CD14-positive monocyte (primary cell): ENCODE measurements around the gene STIM1. TPM values are rescaled to one million over a fixed set of nuclear protein-coding genes. Genes with fewer than 3 reads are reported as not detected.

Source experiments
- DNase-seq, 3 donors: peaks; one replicate each; pipeline ENCODE4 v3.0.0-alpha.2; 2011 to 2022
- H2AFZ ChIP-seq: 2 replicates; pipeline ENCODE4 v1.6.0; 2012; ENCODE audit warnings: mild to moderate bottlenecking, low read depth, low read length, inconsistent platforms; ENCODE audit not compliant: insufficient read depth, poor library complexity, severe bottlenecking
- H3K27ac ChIP-seq, 2 donors: 1 replicate in 1 of 2; 2 replicates in 1 of 2; pipeline ENCODE4 v1.5.1; 2012 to 2013; ENCODE audit warnings: low read length in 2 of 2, control low read depth in 1 of 2, inconsistent platforms in 1 of 2, low read depth in 1 of 2, mild to moderate bottlenecking in 1 of 2
- H3K27me3 ChIP-seq, 2 donors: one replicate each; pipeline versions ENCODE4 v1.6.0 to v1.6.1; 2011 to 2013; ENCODE audit warnings: low read length in 2 of 2; ENCODE audit not compliant: control insufficient read depth in 2 of 2, insufficient read depth in 2 of 2
- H3K36me3 ChIP-seq, 2 donors: replicated peaks in 1 of 2; 1 replicate in 1 of 2; 2 replicates in 1 of 2; pipeline versions ENCODE4 v1.5.1 to v1.6.1; 2012 to 2013; ENCODE audit warnings: low read length in 2 of 2, control low read depth in 1 of 2, inconsistent platforms in 1 of 2, mild to moderate bottlenecking in 1 of 2; ENCODE audit not compliant: insufficient read depth in 2 of 2, control insufficient read depth in 1 of 2
- H3K4me1 ChIP-seq, 2 donors: 1 replicate in 1 of 2; 2 replicates in 1 of 2; pipeline versions ENCODE4 v1.5.1 to v1.6.1; 2012 to 2013; ENCODE audit warnings: low read length in 2 of 2, control low read depth in 1 of 2, inconsistent platforms in 1 of 2, mild to moderate bottlenecking in 1 of 2, moderate library complexity in 1 of 2; ENCODE audit not compliant: insufficient read depth in 2 of 2, control insufficient read depth in 1 of 2
- H3K4me2 ChIP-seq: replicated peaks from 2 replicates; pipeline ENCODE3; 2012; ENCODE audit warnings: low read length, moderate library complexity, mild to moderate bottlenecking; ENCODE audit not compliant: poor library complexity, severe bottlenecking; ENCODE audit errors: extremely low read depth
- H3K4me3 ChIP-seq, 3 experiments: fragments of 200-600 bp in 1 of 3; sonication (generic) in 1 of 3; replicated peaks in 1 of 3; 1 replicate in 2 of 3; 2 replicates in 1 of 3; pipeline ENCODE4 v1.5.1; 2011 to 2013; ENCODE audit warnings: low read length in 3 of 3, mild to moderate bottlenecking in 3 of 3, control low read depth in 2 of 3, low read depth in 2 of 3, inconsistent platforms in 1 of 3, moderate library complexity in 1 of 3
- H3K79me2 ChIP-seq: 2 replicates; pipeline ENCODE4 v1.6.0; 2012; ENCODE audit warnings: mild to moderate bottlenecking, control low read depth, inconsistent platforms, low read length, moderate library complexity; ENCODE audit not compliant: insufficient read depth
- H3K9ac ChIP-seq: 2 replicates; pipeline ENCODE4 v1.6.0; 2017; ENCODE audit warnings: low read length, mild to moderate bottlenecking; ENCODE audit not compliant: insufficient read depth, poor library complexity, severe bottlenecking
- H3K9me3 ChIP-seq, 2 donors: replicated peaks in 1 of 2; 1 replicate in 1 of 2; 2 replicates in 1 of 2; pipeline versions ENCODE4 v1.5.1 to v1.6.1; 2012 to 2013; ENCODE audit warnings: low read length in 2 of 2, control low read depth in 1 of 2; ENCODE audit not compliant: control insufficient read depth in 1 of 2, insufficient read depth in 1 of 2
- H4K20me1 ChIP-seq: 2 replicates; pipeline ENCODE4 v1.6.0; 2012; ENCODE audit warnings: mild to moderate bottlenecking, low read length, control low read depth, moderate library complexity; ENCODE audit not compliant: insufficient read depth
- H3K27ac Mint-ChIP-seq, 7 donors: one replicate each; pipeline ENCODE4 v1.8.0; 2020; ENCODE audit warnings: mild to moderate bottlenecking in 7 of 7, mixed read lengths in 7 of 7, moderate library complexity in 6 of 7, inconsistent platforms in 2 of 7
- H3K27me3 Mint-ChIP-seq, 3 donors: one replicate each; pipeline ENCODE4 v1.8.0; 2021 to 2022; ENCODE audit warnings: low read depth in 3 of 3, mild to moderate bottlenecking in 3 of 3, mixed read lengths in 3 of 3, moderate library complexity in 3 of 3, inconsistent platforms in 1 of 3
- H3K36me3 Mint-ChIP-seq, 2 donors: one replicate each; pipeline ENCODE4 v1.8.0; 2020; ENCODE audit warnings: mixed read lengths in 2 of 2, inconsistent platforms in 1 of 2, mild to moderate bottlenecking in 1 of 2
- H3K4me1 Mint-ChIP-seq: one replicate; pipeline ENCODE4 v1.8.0; 2020; ENCODE audit warnings: mild to moderate bottlenecking, mixed read lengths
- H3K4me3 Mint-ChIP-seq, 2 donors: one replicate each; pipeline ENCODE4 v1.8.0; 2020; ENCODE audit warnings: mild to moderate bottlenecking in 2 of 2, mixed read lengths in 2 of 2, moderate library complexity in 1 of 2
- H3K9me3 Mint-ChIP-seq, 7 donors: one replicate each; pipeline ENCODE4 v1.8.0; 2020 to 2022; ENCODE audit warnings: mixed read lengths in 7 of 7, mild to moderate bottlenecking in 6 of 7, moderate library complexity in 6 of 7, inconsistent platforms in 2 of 7
- WGBS: methylation state at CpG from one replicate; pipeline ENCODE4 v1.1.5; 2013; ENCODE audit warnings: missing lambda C conversion rate; ENCODE audit not compliant: insufficient coverage; 5-methylcytosine and 5-hydroxymethylcytosine counted together
- intact Hi-C, 2 donors: fragments of 100-400 bp; cut with micrococcal nuclease; formaldehyde crosslinking; loops; one replicate each; pipeline versions ENCODE4 v1.15.0 to v1.15.1; 2023
- polyA plus RNA-seq, 3 donors: library from polyadenylated mRNA; depleted of rRNA in 1 of 3; unstranded in 2 of 3; stranded (reverse) in 1 of 3; fragments of 300-500 nt in 2 of 3; fragments of >200 nt in 1 of 3; fragmentation: Illumina TruSeq in 2 of 3; gene quantifications; 1 replicate in 2 of 3; 2 replicates in 1 of 3; pipeline ENCODE4 v1.2.3, GENCODE V29; 2012 to 2021
- TF ChIP-seq, protein P1 (sequence below): fragments of 200-600 bp; IDR thresholded peaks from one replicate; pipeline ENCODE4 v1.8.0; 2022; ENCODE audit warnings: antibody characterized with exemption, mild to moderate bottlenecking

The STIM1 gene
- polyA plus RNA-seq, 3 donors: 14.0 to 68.6 (median 21.0) TPM

DNA sequence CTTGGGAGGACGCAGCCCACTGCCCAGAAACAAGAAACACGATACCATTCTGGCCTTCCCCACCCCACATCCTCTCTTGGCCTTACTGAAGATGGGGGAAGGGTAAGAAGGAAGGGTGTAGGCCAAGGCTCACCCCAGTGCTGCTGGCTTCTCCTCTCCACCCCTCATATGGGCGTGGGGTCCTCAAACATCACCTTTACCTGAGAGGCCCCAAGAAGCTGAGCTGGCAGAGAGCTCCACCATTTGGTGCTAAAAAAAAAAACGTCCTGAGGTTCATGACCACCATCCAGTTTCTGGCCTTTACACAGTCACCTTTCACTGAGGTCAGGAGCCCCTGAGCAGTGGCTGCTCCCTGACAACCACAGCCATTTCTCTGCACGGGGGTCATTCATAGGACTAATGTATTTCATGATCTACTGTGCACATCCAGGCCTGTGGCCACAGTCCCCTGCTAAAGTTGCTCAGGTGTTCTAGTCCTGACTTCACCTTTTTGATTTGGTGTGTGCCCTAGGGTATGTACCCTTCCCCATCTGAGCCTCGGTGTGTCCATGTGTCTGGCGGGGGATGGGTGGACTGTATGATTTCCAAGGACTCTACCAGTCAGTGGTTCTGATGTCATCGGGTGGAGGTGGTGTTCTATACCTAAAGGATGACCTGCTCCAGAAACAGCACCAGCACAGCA lies 29.9 kb upstream of the STIM1 start:
- WGBS: 100% methylated on average over 1 of the region's 8 CpGs
- peaks cover 48 to 54% of the 10 kb centered on the region in 2 donors for H3K36me3 ChIP-seq
- H3K36me3 Mint-ChIP-seq: peaks cover 47 to 55% of the 10 kb centered on the region in 2 donors

DNA sequence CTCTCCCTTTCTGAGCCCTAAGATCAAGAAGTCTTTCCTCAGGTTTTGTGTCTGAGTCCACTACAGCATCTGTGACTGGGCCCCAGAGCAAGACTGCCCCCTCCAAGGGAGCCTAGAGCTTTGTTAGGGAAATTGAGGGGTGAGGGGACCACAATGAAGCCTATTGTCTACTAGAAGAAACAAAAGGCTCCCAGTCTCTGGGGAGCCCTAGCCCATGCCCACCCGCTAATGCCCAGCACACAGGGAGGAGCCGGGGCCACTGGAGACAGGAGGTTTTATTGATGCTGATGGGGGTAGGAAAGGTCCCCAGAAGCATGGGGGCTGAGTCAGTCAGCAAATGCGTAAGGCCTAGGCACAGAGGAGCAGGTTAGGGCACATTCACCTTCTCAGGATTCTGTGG lies 28.7 kb upstream of the STIM1 start:
- Mint-ChIP-seq H3K36me3 (peaks cover 51 to 62% of the 10 kb centered on the region in 2 donors), H3K27me3 (no peaks in the 10 kb centered on the region), H3K4me1 (peaks cover 67% of the 10 kb centered on the region), H3K27ac (peak overlapping the region; percentile 78 to 91 (median 86)), H3K4me3 (no peak overlapping the region), H3K9me3 (peaks cover 0 to 3% (median 0%) of the 10 kb centered on the region in 7 donors)
- H3K36me3 ChIP-seq: peaks cover 49 to 54% of the 10 kb centered on the region in 2 donors
- H3K4me1 ChIP-seq: peaks cover 51 to 66% of the 10 kb centered on the region in 2 donors
- TF ChIP-seq, protein P1, sequence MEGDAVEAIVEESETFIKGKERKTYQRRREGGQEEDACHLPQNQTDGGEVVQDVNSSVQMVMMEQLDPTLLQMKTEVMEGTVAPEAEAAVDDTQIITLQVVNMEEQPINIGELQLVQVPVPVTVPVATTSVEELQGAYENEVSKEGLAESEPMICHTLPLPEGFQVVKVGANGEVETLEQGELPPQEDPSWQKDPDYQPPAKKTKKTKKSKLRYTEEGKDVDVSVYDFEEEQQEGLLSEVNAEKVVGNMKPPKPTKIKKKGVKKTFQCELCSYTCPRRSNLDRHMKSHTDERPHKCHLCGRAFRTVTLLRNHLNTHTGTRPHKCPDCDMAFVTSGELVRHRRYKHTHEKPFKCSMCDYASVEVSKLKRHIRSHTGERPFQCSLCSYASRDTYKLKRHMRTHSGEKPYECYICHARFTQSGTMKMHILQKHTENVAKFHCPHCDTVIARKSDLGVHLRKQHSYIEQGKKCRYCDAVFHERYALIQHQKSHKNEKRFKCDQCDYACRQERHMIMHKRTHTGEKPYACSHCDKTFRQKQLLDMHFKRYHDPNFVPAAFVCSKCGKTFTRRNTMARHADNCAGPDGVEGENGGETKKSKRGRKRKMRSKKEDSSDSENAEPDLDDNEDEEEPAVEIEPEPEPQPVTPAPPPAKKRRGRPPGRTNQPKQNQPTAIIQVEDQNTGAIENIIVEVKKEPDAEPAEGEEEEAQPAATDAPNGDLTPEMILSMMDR: no peak
- H3K9ac ChIP-seq: no peak overlapping the region
- H3K79me2 ChIP-seq: peaks cover 75% of the 10 kb centered on the region
- H3K9me3 ChIP-seq: no peaks in the 10 kb centered on the region
- peak overlapping the region; percentile 47 to 67 for H3K27ac ChIP-seq
- no peak overlapping the region for H2AFZ ChIP-seq
- WGBS: 94% methylated on average over 3 of the region's 3 CpGs
- H3K4me3 ChIP-seq: no peak overlapping the region
- peaks cover 78% of the 10 kb centered on the region for H4K20me1 ChIP-seq
- H3K4me2 ChIP-seq: no peak overlapping the region
- H3K27me3 ChIP-seq: no peaks in the 10 kb centered on the region
- intact Hi-C loops: no loop called here
- DNase-seq: no peak

More for the DNA sequence above, 29.9 kb upstream of the STIM1 start:
- H3K9me3 ChIP-seq: no peaks in the 10 kb centered on the region
- peaks cover 67% of the 10 kb centered on the region for H4K20me1 ChIP-seq
- no peak overlapping the region for H3K4me2 ChIP-seq
- H3K4me1 Mint-ChIP-seq: peaks cover 56% of the 10 kb centered on the region
- DNase-seq: no peak
- H3K4me1 ChIP-seq: peaks cover 40 to 55% of the 10 kb centered on the region in 2 donors
- peak overlapping the region; percentile 64 to 67 for H3K27ac ChIP-seq
- TF ChIP-seq, protein P1: no peak
- H3K27me3 Mint-ChIP-seq: no peaks in the 10 kb centered on the region
- no peaks in the 10 kb centered on the region for H3K27me3 ChIP-seq
- no peak overlapping the region for H3K9ac ChIP-seq
- no peak overlapping the region for H3K4me3 ChIP-seq
- no peak overlapping the region for H3K4me3 Mint-ChIP-seq
- intact Hi-C loops: no loop called here
- H3K9me3 Mint-ChIP-seq: peaks cover 0 to 3% (median 0%) of the 10 kb centered on the region in 7 donors
- no peak overlapping the region for H2AFZ ChIP-seq
- peak overlapping the region; percentile 80 to 91 (median 87) for H3K27ac Mint-ChIP-seq
- H3K79me2 ChIP-seq: peaks cover 64% of the 10 kb centered on the region
